GM12878 (cell line): ENCODE data around the gene ERC1. TPM values are rescaled to one million over a fixed set of nuclear protein-coding genes. Genes with fewer than 3 reads are reported as not detected.
A peak's percentile ranks its signal among the peaks of the same experiment; 100 is the strongest.

ENCODE experiments used
- BCLAF1 ChIP-seq: fragments of 450-650 bp; IDR thresholded peaks from 2 replicates; pipeline ENCODE4 v1.6.1; 2017; ENCODE audit warnings: antibody characterized with exemption, mild to moderate bottlenecking, moderate library complexity
- CTCF ChIP-seq, 3 experiments: IDR thresholded peaks in 2 of 3; conservative IDR thresholded peaks in 1 of 3; 2 replicates each; pipeline ENCODE4 v1.5.1; 2011; ENCODE audit warnings: low read depth in 3 of 3, low read length in 3 of 3, mild to moderate bottlenecking in 3 of 3, control low read depth in 2 of 3, moderate library complexity in 2 of 3, inconsistent platforms in 1 of 3, mixed read lengths in 1 of 3; ENCODE audit not compliant: control insufficient read depth in 2 of 3, insufficient read depth in 1 of 3; ENCODE audit errors: extremely low read depth in 1 of 3
- E4F1 ChIP-seq: fragments of 450-650 bp; IDR thresholded peaks from 2 replicates; pipeline ENCODE4 v1.6.1; 2018; ENCODE audit warnings: borderline replicate concordance, mild to moderate bottlenecking; ENCODE audit not compliant: partially characterized antibody
- EP300 ChIP-seq, 2 experiments: fragments of 150-350 bp in 1 of 2; IDR thresholded peaks; 2 replicates each; pipeline ENCODE4 v1.6.1; 2011 to 2012; ENCODE audit warnings: low read depth in 2 of 2, low read length in 2 of 2, borderline replicate concordance in 1 of 2, improper control_type of control experiment in 1 of 2, inconsistent platforms in 1 of 2; ENCODE audit not compliant: control insufficient read depth in 1 of 2
- EZH2 ChIP-seq: IDR thresholded peaks from 2 replicates; pipeline ENCODE4 v1.6.1; 2012; ENCODE audit warnings: low read depth, mild to moderate bottlenecking, control low read depth, inconsistent platforms, low read length, borderline replicate concordance; ENCODE audit not compliant: control insufficient read depth
- FOXM1 ChIP-seq: IDR thresholded peaks from 2 replicates; pipeline ENCODE4 v1.6.1; 2012; ENCODE audit warnings: low read depth, mild to moderate bottlenecking, inconsistent platforms, low read length, moderate library complexity
- GABPA ChIP-seq: IDR thresholded peaks from 2 replicates; pipeline ENCODE4 v1.6.1; 2014; ENCODE audit warnings: antibody characterized with exemption, low read depth, mild to moderate bottlenecking, inconsistent platforms
- HCFC1 ChIP-seq: fragments of 150-350 bp; IDR thresholded peaks from 2 replicates; pipeline ENCODE4 v1.6.1; 2014; ENCODE audit warnings: low read length
- IKZF2 ChIP-seq, 2 experiments: fragments of 450-650 bp; IDR thresholded peaks; 2 replicates each; pipeline ENCODE4 v1.6.1; 2017; ENCODE audit warnings: mild to moderate bottlenecking in 2 of 2, moderate library complexity in 2 of 2
- JUNB ChIP-seq: IDR thresholded peaks from 2 replicates; pipeline ENCODE4 v1.6.1; 2016; ENCODE audit warnings: antibody characterized with exemption, mild to moderate bottlenecking
- JUND ChIP-seq: IDR thresholded peaks from 2 replicates; pipeline ENCODE4 v1.6.1; 2012; ENCODE audit warnings: low read depth, mild to moderate bottlenecking, low read length, improper control_type of control experiment, moderate library complexity
- MTA3 ChIP-seq: IDR thresholded peaks from 2 replicates; pipeline ENCODE4 v1.6.1; 2012; ENCODE audit warnings: low read length, inconsistent platforms, borderline replicate concordance
- NR2C1 ChIP-seq: fragments of 450-650 bp; IDR thresholded peaks from 2 replicates; pipeline ENCODE4 v1.6.1; 2017; ENCODE audit warnings: antibody characterized with exemption, mild to moderate bottlenecking, moderate library complexity
- POLR2A ChIP-seq: IDR thresholded peaks from 2 replicates; pipeline ENCODE4 v1.6.1; 2011; ENCODE audit warnings: low read depth, mild to moderate bottlenecking, low read length
- RFX5 ChIP-seq: IDR thresholded peaks from 2 replicates; pipeline ENCODE4 v1.6.1; 2011; ENCODE audit warnings: low read depth, low read length, improper control_type of control experiment
- RUNX3 ChIP-seq: IDR thresholded peaks from 2 replicates; pipeline ENCODE4 v1.6.1; 2012; ENCODE audit warnings: low read length, inconsistent platforms
- SKIL ChIP-seq: fragments of 450-650 bp; IDR thresholded peaks from 2 replicates; pipeline ENCODE4 v1.6.1; 2017; ENCODE audit warnings: mild to moderate bottlenecking, low read depth, inconsistent platforms; ENCODE audit not compliant: poor library complexity, severe bottlenecking
- SP1 ChIP-seq: IDR thresholded peaks from one replicate; pipeline ENCODE4 v1.6.1; 2011; ENCODE audit warnings: low read depth, low read length
- SPI1 ChIP-seq: IDR thresholded peaks from 2 replicates; pipeline ENCODE4 v1.6.1; 2011; ENCODE audit warnings: low read depth, mild to moderate bottlenecking, low read length, moderate library complexity, borderline replicate concordance; ENCODE audit not compliant: insufficient read depth
- SUPT20H ChIP-seq: IDR thresholded peaks from 2 replicates; pipeline ENCODE4 v1.6.1; 2011; ENCODE audit warnings: low read depth, mild to moderate bottlenecking, low read length, moderate library complexity, borderline replicate concordance; ENCODE audit not compliant: control insufficient read depth
- ZZZ3 ChIP-seq: IDR thresholded peaks from 2 replicates; pipeline ENCODE4 v1.6.1; 2011; ENCODE audit warnings: low read depth; ENCODE audit not compliant: control insufficient read depth, insufficient read length
- polyA plus RNA-seq, 11 experiments: library from polyadenylated mRNA; depleted of rRNA in 4 of 11; unstranded in 6 of 11; stranded (reverse) in 5 of 11; fragments of >200 nt; fragmentation: Nextera tagmentation in 4 of 11; fragmentation: Illumina TruSeq in 1 of 11; extraction: Ambion mirVana in 4 of 11; extraction: Trizol in 1 of 11; gene quantifications; 1 replicate in 1 of 11; 2 replicates in 10 of 11; pipeline versions ENCODE4 v1.2.1 to v1.2.3, GENCODE V29; 2011 to 2016; ENCODE audit warnings: inconsistent platforms in 2 of 11, missing spikeins in 2 of 11, low read depth in 1 of 11
- total RNA-seq, 4 experiments: library from RNA; depleted of rRNA in 3 of 4; stranded (reverse); fragments of >200 nt in 3 of 4; fragmentation: Illumina TruSeq in 1 of 4; extraction: Trizol in 1 of 4; gene quantifications; 2 replicates each; pipeline versions ENCODE4 v1.2.1 to v1.2.3, GENCODE V29; 2013 to 2021

ERC1 gene
- total and polyA plus RNA-seq, 10 of the 15 experiments (the other 5 are each of a cell fraction or from before 2014, with no cell fraction given), result 0.75 to 8.0 (median 5.0) TPM

DNA sequence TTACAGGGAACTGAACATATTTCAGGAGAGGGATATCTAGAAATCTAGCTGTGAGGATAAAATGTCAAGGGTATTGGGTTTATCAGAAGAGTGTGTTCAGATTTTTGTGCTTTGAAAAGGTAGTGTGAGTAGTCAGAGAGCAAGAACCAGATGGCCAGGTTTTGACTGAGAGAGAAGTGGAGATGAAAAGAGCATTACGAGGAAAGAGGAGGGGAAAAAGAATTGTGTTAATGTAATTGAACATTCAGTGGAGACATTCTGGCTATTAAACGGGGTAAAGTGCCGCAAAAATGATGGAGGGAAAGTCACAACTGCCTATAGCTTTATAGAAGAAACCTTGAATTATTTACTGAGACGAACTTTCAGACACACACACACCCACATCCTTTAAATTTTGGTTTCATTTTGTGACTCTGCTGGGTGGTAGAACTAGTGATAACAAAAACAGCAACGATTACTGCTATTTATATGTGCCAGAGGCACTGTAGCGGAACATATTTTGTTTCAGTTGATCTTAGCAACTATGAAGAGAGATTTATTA lies 213.6 kb downstream of the ERC1 start (continued):
- TF ChIP-seq BCLAF1 (no peak), SPI1 (no peak), HCFC1 (no peak), EZH2 (no peak), JUNB (peak; percentile 32; the same call in 1 of the 2 replicates), CTCF (IDR thresholded peaks at IDR 0.05 in 2 of 3, conservative IDR thresholded peaks at IDR 0.05 in 1 of 3; ENCODE audit: control insufficient read depth in 2 of 3, extremely low read depth in 1 of 3, insufficient read depth in 1 of 3, low read depth in 3 of 3, low read length in 3 of 3) (no peak), NR2C1 (no peak), POLR2A (no peak), RUNX3 (peak; percentile 45; the same call in 1 of the 2 replicates), IKZF2 (IDR thresholded peaks at IDR 0.05) (no peak), FOXM1 (no peak), SKIL (no peak), ZZZ3 (no peak), MTA3 (no peak), SUPT20H (no peak), JUND (no peak), E4F1 (no peak), RFX5 (no peak), GABPA (no peak), SP1 (no peak), EP300 (IDR thresholded peaks at IDR 0.05; ENCODE audit: borderline replicate concordance in 1 of 2, control insufficient read depth in 1 of 2, low read depth in 2 of 2, low read length in 2 of 2) (peak; percentile 32 to 87; a peak in 2 of 4 replicates)
